ENCODE results near the gene PDZRN4.

The PDZRN4 gene

DNA sequence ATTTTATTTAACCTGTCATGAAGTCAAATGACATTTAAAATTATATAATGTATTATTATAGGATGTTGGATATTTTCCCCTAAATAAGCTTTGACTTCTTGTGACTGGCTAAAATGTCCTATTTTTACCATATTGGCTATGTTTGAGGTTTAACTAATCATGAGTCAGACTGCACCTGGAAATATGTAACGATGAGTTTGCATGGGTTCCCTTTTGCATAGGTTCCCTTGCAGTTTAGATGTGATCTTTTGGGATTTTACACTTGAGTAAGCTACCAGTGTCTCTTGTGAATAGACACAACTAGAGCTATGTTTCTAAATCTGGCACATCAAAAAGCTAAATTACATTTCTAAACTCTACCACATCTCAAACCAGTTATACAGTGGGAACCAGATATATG lies 5.2 kb downstream of the PDZRN4 start:
- TF ChIP-seq SIN3A (IDR thresholded peaks at IDR 0.05; ENCODE audit: borderline replicate concordance, insufficient read depth, low read length) = no peak
- TF ChIP-seq, protein P1, sequence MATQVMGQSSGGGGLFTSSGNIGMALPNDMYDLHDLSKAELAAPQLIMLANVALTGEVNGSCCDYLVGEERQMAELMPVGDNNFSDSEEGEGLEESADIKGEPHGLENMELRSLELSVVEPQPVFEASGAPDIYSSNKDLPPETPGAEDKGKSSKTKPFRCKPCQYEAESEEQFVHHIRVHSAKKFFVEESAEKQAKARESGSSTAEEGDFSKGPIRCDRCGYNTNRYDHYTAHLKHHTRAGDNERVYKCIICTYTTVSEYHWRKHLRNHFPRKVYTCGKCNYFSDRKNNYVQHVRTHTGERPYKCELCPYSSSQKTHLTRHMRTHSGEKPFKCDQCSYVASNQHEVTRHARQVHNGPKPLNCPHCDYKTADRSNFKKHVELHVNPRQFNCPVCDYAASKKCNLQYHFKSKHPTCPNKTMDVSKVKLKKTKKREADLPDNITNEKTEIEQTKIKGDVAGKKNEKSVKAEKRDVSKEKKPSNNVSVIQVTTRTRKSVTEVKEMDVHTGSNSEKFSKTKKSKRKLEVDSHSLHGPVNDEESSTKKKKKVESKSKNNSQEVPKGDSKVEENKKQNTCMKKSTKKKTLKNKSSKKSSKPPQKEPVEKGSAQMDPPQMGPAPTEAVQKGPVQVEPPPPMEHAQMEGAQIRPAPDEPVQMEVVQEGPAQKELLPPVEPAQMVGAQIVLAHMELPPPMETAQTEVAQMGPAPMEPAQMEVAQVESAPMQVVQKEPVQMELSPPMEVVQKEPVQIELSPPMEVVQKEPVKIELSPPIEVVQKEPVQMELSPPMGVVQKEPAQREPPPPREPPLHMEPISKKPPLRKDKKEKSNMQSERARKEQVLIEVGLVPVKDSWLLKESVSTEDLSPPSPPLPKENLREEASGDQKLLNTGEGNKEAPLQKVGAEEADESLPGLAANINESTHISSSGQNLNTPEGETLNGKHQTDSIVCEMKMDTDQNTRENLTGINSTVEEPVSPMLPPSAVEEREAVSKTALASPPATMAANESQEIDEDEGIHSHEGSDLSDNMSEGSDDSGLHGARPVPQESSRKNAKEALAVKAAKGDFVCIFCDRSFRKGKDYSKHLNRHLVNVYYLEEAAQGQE (IDR thresholded peaks at IDR 0.05; ENCODE audit: insufficient read depth in 1 of 2, low read depth in 2 of 2, low read length in 2 of 2) = no peak
- no peak for TF ChIP-seq FOXP2 (optimal IDR thresholded peaks at IDR 0.05; ENCODE audit: borderline replicate concordance, extremely low read depth, extremely low read length, insufficient read depth)
- no peak for TF ChIP-seq POLR2AphosphoS5 (IDR thresholded peaks at IDR 0.05; ENCODE audit: low read depth, low read length)
- TF ChIP-seq TAF1 (IDR thresholded peaks at IDR 0.05; ENCODE audit: borderline replicate concordance, insufficient read depth, low read length) = no peak

DNA sequence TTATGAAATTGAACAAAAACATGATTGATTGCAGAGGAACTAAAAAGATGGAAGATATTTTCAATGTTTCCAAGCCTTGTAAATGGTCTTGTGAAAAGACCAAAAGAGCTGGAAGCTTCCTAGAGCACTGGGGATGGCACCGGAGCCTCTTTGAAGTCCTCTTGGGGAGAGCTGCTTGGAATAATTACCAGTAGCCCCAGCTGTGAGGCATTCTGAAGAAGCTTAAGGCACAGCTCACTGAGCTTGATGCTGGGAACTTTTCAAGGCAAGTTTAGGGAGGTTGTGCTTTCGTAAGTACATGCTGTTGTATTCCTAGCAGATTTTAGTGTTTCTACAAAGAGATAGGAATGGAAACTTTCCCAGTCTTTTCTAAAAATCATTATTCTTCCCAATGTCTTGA lies 13.9 kb downstream of the PDZRN4 start:
- TF ChIP-seq, protein P1 (IDR thresholded peaks at IDR 0.05; ENCODE audit: insufficient read depth in 1 of 2, low read depth in 2 of 2, low read length in 2 of 2) = no peak
- TF ChIP-seq FOXP2 (optimal IDR thresholded peaks at IDR 0.05; ENCODE audit: borderline replicate concordance, extremely low read depth, extremely low read length, insufficient read depth) (no peak), TAF1 (IDR thresholded peaks at IDR 0.05; ENCODE audit: borderline replicate concordance, insufficient read depth, low read length) (no peak), POLR2AphosphoS5 (IDR thresholded peaks at IDR 0.05; ENCODE audit: low read depth, low read length) (no peak), SIN3A (IDR thresholded peaks at IDR 0.05; ENCODE audit: borderline replicate concordance, insufficient read depth, low read length) (no peak)

DNA sequence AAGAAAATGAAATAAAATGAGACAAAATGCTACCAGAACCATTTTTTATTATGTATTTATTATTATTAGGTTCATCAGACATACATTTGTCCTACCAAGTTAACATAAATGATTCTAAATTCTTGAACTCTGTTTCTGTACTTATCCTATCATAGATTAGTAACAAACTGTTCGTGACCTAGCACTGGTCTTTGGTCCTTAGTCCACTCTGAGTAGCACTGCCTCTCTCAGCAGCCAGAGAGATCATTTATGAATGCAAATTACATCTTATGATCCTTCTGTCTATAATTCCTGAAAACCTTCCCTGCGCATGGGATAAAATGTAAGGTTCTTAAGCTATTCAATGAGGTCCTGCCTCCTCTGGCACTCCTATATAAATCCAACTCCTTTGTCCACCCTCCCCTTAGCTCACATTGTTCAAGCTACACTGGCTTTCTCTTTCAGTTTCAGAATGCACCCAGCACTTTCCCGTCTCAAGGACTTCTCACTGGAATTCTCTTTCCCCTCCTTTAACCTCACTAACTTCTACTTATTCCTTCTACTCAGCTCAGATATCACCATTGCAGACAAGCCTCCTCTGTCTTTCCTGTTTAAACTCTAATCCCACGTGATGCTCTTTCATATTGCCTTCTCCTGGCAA lies 17.1 kb downstream of the PDZRN4 start:
- no peak for TF ChIP-seq POLR2AphosphoS5 (IDR thresholded peaks at IDR 0.05; ENCODE audit: low read depth, low read length)

GRCh38 chr12:41206298-41206697 lies 18.2 kb downstream of the PDZRN4 start:
- TF ChIP-seq, protein P1 (IDR thresholded peaks at IDR 0.05; ENCODE audit: insufficient read depth in 1 of 2, low read depth in 2 of 2, low read length in 2 of 2) = no peak
- TF ChIP-seq POLR2AphosphoS5 (IDR thresholded peaks at IDR 0.05; ENCODE audit: low read depth, low read length) (no peak), SIN3A (IDR thresholded peaks at IDR 0.05; ENCODE audit: borderline replicate concordance, insufficient read depth, low read length) (no peak), FOXP2 (optimal IDR thresholded peaks at IDR 0.05; ENCODE audit: borderline replicate concordance, extremely low read depth, extremely low read length, insufficient read depth) (no peak), TAF1 (IDR thresholded peaks at IDR 0.05; ENCODE audit: borderline replicate concordance, insufficient read depth, low read length) (no peak)

DNA sequence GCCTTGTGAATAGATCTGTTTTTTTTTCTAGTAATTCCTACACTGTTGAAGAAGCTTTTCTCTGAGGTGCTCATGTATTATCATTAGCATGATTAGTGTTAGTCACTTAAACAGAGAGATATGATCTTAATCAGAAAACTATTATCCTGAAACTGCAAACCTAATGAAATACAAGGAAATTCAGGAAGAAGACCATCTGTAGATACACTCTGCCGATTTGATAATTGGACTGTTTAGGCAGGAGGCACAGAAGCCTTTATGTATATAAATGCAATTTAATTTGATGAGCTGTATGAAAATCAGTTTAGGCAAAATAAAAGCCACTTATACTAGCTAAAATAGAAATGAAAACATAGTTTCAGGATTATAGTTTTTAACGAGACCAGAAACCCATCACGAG lies 23.3 kb downstream of the PDZRN4 start:
- TF ChIP-seq, protein P1 (IDR thresholded peaks at IDR 0.05; ENCODE audit: insufficient read depth in 1 of 2, low read depth in 2 of 2, low read length in 2 of 2) = no peak
- TF ChIP-seq TAF1 (IDR thresholded peaks at IDR 0.05; ENCODE audit: borderline replicate concordance, insufficient read depth, low read length) (no peak), SIN3A (IDR thresholded peaks at IDR 0.05; ENCODE audit: borderline replicate concordance, insufficient read depth, low read length) (no peak), POLR2AphosphoS5 (IDR thresholded peaks at IDR 0.05; ENCODE audit: low read depth, low read length) (no peak), FOXP2 (optimal IDR thresholded peaks at IDR 0.05; ENCODE audit: borderline replicate concordance, extremely low read depth, extremely low read length, insufficient read depth) (no peak)

Measured in PFSK-1 (cell line).